Activated T-cell treated with anti-CD3 and anti-CD28 coated beads for 48 hours (primary cell): ENCODE results near the gene SOS2.
A peak's percentile ranks its signal among the peaks of the same experiment; 100 is the strongest.
"Not testable (repeated sequence)": the region's sequence is repeated elsewhere in the genome, so short reads cannot be mapped to it uniquely, and the experiment has no call there.

Experiments used
- DNase-seq: peaks from one replicate; pipeline ENCODE4 v3.0.0-alpha.2; 2020; ENCODE audit warnings: low read depth

The SOS2 gene

DNA sequence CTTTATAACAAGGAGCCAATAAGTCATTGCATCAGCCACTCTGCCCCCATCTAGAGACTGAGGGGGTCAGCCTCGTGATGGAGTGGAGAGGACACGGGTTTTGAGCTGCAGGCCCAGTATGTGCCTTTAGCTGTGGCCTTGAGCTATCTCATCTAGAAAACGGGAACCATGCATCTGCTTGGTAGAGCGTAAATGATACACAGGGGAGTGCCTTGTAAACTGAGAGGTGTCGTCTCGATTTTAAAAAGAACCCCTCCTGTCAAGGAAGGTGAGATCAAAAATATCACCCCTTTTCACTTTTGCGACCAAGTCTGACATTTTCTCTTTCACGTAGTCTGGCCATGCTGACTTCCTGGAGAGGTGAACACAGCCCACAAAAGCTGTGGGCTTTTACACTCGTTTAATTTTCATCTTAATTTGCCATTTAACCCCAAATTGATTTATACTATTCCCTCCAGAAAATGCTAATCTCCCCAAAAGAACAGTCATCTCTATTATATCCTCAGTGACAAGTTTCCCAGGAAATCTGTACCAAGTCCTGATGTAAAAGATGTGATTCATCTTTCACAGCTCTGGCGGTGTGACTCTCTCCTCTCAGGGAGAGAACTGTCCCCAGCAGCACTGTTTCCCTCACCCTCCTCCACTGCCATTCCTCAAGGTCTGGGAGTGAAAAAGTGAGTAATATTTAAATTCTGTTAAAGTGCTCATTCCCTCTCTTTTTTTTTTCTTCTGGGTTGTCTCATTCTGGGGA is 145.6 kb downstream of the SOS2 start:
- DNase-seq = no peak

DNA sequence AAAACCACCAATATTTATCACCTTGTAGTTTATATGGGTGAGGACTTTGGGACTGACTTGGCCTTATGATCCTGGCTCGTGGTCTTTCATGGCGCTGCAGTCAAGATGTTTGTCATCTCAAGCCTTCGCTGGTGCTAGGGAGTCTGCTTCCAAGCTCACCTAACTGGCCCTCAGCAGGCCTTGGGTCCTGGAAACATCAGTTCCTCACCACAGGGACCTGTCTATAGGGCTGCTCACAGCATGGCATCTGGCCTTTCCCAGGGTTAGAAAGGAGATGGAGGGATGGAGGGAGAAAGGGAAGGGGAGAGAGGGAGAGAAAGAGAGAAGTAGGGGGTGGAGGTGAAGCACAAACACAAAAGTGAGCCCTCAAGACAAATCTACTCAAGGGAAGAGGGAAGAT is 146.7 kb downstream of the SOS2 start:
- no peak for DNase-seq

GRCh38 chr14:50083467-50084337 is 147.7 kb downstream of the SOS2 start:
- DNase-seq = peak; percentile 61

GRCh38 chr14:50082784-50083466 is 148.5 kb downstream of the SOS2 start:
- DNase-seq = peak; percentile 76

DNA sequence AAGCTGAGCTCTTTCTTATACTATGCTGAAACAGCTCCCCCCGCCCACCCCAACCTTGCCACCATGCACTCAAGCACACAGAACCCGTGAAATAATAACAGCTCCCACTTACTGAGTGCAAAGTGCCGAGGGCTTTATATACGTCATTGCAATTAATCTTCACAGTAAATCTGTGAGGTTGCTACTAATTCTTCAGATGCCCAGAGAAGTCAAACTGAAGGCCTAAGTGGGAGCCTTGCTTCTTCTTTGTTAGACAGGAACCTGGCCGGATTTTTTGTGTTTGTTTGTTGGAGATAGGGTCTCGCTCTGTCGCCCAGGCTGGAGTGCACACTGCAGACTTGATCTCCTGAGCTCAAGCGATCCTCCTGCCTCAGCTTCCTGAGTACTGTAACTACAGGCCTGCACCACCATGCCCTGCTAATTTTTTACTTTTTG is 149.1 kb downstream of the SOS2 start:
- DNase-seq = no peak

DNA sequence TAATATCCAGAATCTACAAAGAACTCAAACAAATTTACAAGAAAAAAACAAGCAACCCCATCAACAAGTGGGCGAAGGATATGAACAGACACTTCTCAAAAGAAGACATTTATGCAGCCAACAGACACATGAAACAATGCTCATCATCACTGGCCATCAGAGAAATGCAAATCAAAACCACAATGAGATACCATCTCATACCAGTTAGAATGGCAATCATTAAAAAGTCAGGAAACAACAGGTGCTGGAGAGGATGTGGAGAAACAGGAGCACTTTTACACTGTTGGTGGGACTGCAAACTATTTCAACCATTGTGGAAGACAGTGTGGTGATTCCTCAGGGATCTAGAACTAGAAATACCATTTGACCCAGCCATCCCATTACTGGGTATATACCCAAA is 152.3 kb downstream of the SOS2 start:
- DNase-seq = not testable (repeated sequence)

- DNase-seq = not testable (repeated sequence)
These were observed 157.7 kb downstream of the SOS2 start for GRCh38 chr14:50073663-50074062.

GRCh38 chr14:50072395-50072794 is 159.0 kb downstream of the SOS2 start:
- DNase-seq = no peak

DNA sequence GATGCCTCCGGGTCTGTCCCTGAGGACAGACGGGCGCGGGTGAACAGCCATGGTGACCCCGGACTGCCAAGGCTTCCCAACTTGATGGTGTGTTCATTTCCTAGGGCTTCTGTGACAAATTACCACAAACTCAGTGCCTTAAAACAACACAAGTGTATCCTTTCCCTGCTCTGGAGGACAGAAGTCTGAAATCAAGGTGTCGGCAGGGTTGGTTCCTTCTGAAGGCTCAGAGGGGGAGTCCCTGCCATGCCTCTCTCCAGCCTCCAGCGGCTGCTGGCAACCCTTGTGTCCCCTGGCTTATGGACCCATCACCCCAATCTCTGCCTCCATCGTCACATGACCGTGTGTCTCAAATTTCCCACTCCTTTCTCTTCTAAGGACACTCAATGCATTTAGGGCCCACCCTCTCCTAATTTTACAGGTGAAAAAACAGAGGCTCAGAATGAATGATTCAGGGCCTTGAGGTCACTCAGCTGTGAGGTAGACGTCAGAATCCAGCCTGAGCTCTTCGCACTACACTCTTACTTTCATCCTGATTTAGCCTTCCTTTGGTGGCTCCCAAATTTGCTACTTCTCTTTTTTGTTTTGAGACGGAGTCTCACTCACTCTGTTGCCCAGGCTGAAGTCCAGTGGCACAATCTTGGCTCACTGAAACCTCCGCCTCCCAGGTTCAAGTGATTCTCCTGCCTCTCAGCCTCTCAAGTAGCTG is 160.4 kb downstream of the SOS2 start:
- DNase-seq = no peak

DNA sequence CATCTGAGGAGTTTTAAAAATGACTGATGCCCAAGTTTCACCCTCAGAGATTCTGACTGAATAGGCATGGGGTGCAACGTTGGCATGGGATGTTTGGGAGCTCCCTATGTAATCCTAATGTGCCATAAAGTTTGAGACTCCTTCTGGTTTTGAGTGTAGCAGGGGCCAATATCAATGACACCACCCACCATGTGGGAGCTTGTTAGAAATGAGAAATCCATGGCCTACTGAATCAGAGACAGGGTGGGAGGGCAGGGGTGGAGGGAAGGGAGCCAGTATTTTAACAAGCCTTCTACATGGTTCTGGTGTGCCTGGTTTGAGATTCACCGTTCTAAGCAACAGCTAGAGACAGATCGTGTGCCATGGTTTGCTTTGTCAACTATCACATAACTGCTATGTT is 161.1 kb downstream of the SOS2 start:
- no peak for DNase-seq

DNA sequence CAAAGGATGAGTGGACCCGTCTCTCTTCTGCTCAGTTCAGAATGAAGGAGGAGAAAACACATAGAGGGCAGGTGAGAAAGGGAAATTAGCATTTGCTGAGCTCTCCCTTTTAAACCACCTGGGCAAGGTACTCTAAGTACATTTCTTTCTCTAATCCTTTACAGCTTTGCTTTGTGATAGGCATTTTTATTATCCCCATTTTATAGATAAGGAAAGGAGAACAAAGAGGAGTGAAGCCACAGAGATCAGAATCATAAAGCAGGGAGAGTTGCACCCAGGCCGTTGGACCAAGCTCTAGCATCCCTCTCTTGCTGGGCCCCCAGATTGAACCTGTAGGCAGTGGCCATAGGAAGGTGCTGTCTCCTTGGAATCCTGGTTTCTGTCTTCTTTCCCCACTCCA is 162.1 kb downstream of the SOS2 start:
- no peak for DNase-seq

DNA sequence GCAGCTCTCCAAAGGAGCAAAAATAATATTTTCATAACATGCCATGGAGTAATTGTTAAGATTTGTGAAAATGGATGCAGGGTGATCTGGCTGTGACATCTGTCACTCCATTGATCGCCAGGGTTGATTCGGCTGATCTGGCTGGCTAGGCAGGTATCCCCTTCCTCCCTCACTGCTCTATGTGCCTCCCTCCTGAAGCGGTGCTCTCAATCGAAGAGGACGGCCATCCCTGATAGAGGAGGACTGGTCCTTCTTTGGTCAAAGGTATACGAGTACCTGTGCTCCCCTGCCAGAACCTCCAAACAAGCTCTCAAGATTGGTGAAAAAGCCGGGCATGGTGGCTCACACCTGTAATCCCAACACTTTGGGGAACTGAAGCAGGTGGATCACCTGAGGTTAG is 162.9 kb downstream of the SOS2 start:
- no peak for DNase-seq

GRCh38 chr14:50067723-50068495 is 163.5 kb downstream of the SOS2 start:
- DNase-seq = no peak
